GM12801 (cell line): Measurements from ENCODE around the gene TPTE2.

ENCODE experiments used
- TF ChIP-seq, protein P1 (sequence below): IDR thresholded peaks from one replicate; pipeline ENCODE4 v1.5.1; 2011; ENCODE audit warnings: control low read depth; ENCODE audit not compliant: insufficient read length; ENCODE audit errors: extremely low read depth

The TPTE2 gene

DNA sequence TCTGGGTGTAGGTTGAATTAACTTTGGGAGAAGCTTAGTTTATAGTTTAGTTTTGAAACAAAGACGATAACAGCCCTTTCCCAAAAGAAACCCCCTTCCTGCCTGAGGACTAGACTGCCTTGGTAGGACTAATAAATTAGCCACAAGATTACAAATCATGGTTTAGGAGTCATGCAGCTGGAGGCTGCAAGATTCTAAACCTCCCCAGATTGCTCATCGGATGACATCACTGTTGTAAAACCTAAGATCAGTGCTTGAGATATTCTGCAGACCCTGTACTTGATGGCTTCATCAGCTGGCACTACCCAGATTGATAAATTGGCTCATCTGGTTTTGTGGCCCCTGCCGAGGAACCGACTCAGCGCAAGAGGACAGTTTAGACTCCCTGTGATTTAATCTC is 36.2 kb upstream of the TPTE2 start:
- TF ChIP-seq, protein P1, sequence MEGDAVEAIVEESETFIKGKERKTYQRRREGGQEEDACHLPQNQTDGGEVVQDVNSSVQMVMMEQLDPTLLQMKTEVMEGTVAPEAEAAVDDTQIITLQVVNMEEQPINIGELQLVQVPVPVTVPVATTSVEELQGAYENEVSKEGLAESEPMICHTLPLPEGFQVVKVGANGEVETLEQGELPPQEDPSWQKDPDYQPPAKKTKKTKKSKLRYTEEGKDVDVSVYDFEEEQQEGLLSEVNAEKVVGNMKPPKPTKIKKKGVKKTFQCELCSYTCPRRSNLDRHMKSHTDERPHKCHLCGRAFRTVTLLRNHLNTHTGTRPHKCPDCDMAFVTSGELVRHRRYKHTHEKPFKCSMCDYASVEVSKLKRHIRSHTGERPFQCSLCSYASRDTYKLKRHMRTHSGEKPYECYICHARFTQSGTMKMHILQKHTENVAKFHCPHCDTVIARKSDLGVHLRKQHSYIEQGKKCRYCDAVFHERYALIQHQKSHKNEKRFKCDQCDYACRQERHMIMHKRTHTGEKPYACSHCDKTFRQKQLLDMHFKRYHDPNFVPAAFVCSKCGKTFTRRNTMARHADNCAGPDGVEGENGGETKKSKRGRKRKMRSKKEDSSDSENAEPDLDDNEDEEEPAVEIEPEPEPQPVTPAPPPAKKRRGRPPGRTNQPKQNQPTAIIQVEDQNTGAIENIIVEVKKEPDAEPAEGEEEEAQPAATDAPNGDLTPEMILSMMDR, result no peak

DNA sequence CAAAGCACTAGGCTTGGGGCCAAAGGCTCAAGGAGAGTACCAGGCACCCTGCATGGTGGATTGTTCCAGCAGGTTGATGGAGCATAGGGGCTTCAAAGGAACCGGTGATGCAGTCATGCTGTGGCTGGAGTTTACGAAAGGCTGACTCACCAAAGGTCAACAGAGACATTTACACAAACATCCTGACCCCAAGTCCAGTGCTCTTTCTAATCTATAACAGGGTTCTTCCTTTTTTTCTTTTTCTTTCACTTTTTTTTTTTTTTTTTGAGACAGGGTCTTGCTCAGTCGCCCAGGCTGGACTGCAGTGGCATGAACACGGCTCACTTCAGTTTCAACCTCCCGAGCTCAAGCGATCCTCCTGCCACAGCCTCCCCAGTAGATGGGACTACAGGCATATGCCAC is 35.6 kb upstream of the TPTE2 start:
- TF ChIP-seq, protein P1, result no peak

DNA sequence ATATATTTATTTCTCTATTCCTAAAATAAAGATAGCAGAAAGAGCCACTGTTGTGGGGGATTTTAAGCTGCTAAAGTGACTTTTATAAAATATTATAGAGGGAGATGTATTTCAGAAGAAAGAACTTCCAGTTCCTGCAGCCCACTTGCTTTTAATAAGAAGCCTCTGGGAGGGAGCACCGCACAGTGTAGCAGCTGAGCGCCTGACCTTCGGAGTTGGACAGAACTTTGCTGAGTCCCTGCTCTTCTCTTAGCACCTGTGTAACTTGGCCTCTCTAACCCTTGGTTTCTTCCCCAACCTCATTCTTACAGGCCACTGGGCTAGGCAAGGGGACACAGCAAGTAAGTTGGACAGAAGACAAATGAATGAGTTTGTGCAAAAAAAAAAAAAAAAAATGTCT is 34.8 kb upstream of the TPTE2 start:
- TF ChIP-seq, protein P1, result no peak

DNA sequence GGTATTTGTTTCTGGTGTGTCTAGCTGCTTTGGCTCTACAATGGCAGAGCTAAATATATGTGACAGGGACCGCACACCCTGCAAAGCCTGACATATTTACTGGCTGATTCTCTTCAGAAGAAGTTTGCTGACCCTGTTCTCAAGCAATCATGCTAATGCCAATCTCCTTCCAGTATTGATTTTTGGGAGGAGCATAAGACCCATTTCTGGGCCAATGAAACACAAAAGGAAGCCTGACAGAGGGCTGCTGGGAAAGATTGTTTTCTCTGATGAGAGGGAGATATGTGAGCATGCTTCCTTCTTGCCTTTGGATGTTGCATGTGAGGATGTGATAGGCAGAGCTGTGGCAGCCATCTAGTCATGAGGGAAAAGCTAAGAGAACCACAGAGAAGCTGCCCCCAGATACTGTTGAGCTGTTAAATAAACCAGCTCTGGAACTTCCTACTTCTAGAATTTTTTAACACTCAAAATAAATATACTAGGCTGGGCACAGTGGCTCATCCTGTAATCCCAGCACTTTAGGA is 31.4 kb upstream of the TPTE2 start:
- TF ChIP-seq, protein P1, result no peak

DNA sequence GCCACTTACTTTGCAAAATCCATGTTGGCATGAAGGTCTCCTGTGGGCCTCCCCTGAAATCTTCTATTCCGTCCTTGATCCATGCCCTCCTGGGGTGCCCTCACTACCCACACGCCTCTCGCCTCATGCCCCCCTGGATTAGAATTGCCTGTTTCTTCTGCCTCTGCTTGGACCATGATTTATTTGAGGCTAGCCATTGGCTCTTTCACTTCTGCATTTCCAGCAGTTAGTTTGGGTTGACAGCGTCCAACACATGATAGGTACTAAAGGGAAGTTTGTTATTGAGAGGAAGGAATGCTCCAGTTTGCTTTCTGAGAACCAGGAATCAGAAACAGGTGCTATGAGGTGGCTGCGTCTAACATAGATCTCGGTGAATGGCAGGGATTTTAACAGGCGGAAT is 30.5 kb upstream of the TPTE2 start:
- TF ChIP-seq, protein P1, result no peak

DNA sequence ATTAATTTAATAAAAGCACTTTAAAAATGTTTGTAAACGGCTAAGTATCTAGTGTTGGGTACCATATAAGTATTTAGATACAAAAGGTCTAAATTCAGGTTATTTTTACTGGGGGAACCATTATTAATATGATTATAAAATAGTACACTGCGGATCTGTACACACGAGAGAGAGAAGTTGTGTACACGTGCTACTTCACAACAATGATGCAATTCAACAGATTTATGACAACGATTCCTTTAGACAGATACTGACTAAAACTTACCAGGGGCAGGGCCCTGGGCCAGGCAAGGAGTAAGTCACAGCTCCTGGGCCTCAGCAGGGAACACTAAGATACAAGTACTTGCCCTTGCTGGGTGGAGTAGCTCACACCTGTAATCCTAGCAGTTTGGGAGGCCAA is 29.1 kb upstream of the TPTE2 start:
- TF ChIP-seq, protein P1, result no peak

DNA sequence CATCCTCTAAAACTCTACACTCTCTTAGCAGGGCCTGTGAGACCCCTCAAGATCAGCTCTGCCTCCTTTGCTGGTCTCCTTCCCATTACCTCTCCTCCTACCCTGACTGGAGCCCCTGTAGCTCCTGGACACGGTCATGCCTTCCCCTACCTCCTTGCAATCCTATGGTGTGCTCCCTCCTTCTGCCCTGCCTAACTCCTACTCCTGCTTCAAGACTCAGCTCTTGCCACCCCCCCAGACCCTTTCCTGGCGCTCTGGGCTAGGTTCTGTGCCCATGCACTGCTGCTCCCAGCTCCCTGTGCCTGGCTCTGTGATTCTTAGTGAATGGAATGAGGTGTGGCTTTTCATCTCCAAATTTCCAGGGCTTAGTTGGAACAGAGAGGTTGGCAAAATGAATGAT is 28.0 kb upstream of the TPTE2 start:
- TF ChIP-seq, protein P1, result no peak
